ENCODE results near the gene SERGEF. TPM values are rescaled to one million over a fixed set of nuclear protein-coding genes. Genes with fewer than 3 reads are reported as not detected.

SERGEF gene
- total and polyA plus RNA-seq, 5 donors from 2014 or later: 40.4 to 81.5 (median 77.0) TPM

DNA sequence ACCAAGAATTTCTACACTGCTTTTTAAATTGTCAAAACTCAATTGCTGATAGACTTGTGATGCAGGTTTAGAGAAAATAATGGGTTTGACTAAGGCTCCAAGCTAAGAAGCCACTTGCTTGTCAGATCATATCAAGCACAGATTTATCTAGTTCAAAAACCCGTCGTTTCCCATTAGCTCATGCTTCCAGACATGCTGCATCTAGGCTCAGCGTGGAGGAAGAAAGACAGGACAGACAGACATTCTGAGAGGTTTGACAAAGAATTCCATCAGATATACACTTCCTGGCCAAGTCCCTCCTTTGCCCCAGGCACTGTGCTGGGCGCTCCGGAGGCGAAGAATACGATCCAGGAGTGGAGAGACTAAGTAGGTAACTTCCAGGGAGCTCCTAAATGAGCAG, 201.5 kb downstream of the SERGEF start:
- H3K36me3 Mint-ChIP-seq: peaks cover 37% of the 10 kb centered on the region
- DNase-seq (no peak), ATAC-seq (ENCODE audit: low read depth in 2 of 2) (no peak)
- Histone ChIP-seq H3K4me3 (ENCODE audit: low read depth, low read length) (no peak overlapping the region), H3K27ac (ENCODE audit: insufficient read depth, low read length, poor library complexity, severe bottlenecking) (no peak overlapping the region), H3K36me3 (ENCODE audit: control insufficient read depth, insufficient read depth, low read length) (no peaks in the 10 kb centered on the region), H3K27me3 (ENCODE audit: control insufficient read depth, insufficient read depth, low read length) (no peaks in the 10 kb centered on the region), H3K9me3 (ENCODE audit: control insufficient read depth in 2 of 2, low read length in 2 of 2) (no peaks in the 10 kb centered on the region), H3K4me1 (ENCODE audit: control insufficient read depth, insufficient read depth, low read length, poor library complexity, severe bottlenecking) (no peaks in the 10 kb centered on the region)
- no peak overlapping the region for H3K27ac Mint-ChIP-seq
- no peak overlapping the region for H3K4me3 Mint-ChIP-seq
- H3K9me3 Mint-ChIP-seq: no peaks in the 10 kb centered on the region
- peaks cover 0 to 5% (median 1%) of the 10 kb centered on the region in 4 donors for H3K4me1 Mint-ChIP-seq
- H3K27me3 Mint-ChIP-seq: no peaks in the 10 kb centered on the region

DNA sequence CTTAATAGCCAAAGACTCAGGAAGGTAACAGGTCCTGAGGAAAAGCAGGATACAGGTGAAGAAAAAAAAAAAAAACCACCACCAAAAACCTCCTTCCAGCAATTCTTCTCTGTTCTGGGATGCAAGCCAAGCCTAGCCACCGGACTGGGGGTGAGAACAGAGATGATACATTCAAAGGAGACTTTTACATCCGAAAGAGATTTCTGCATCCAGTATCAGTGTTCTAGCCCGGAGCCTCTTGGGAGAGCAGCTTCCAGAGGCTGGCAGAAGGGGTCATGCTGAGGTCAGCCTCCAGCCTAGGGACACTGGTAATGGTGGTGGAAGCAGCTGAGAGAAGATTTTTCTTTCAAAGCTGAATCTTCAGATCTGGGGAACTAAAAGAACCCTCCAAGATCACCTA, 202.1 kb downstream of the SERGEF start:
- Histone ChIP-seq H3K36me3 (ENCODE audit: control insufficient read depth, insufficient read depth, low read length) (no peaks in the 10 kb centered on the region), H3K27me3 (ENCODE audit: control insufficient read depth, insufficient read depth, low read length) (no peaks in the 10 kb centered on the region), H3K4me1 (ENCODE audit: control insufficient read depth, insufficient read depth, low read length, poor library complexity, severe bottlenecking) (no peaks in the 10 kb centered on the region), H3K27ac (ENCODE audit: insufficient read depth, low read length, poor library complexity, severe bottlenecking) (no peak overlapping the region), H3K4me3 (ENCODE audit: low read depth, low read length) (no peak overlapping the region), H3K9me3 (ENCODE audit: control insufficient read depth in 2 of 2, low read length in 2 of 2) (no peaks in the 10 kb centered on the region)
- no peak for DNase-seq
- H3K4me1 Mint-ChIP-seq: peaks cover 0 to 5% (median 1%) of the 10 kb centered on the region in 4 donors
- no peak overlapping the region for H3K4me3 Mint-ChIP-seq
- no peak for ATAC-seq (ENCODE audit: low read depth in 2 of 2)
- H3K27ac Mint-ChIP-seq: no peak overlapping the region
- no peaks in the 10 kb centered on the region for H3K27me3 Mint-ChIP-seq
- H3K36me3 Mint-ChIP-seq: peaks cover 35% of the 10 kb centered on the region
- H3K9me3 Mint-ChIP-seq: no peaks in the 10 kb centered on the region

DNA sequence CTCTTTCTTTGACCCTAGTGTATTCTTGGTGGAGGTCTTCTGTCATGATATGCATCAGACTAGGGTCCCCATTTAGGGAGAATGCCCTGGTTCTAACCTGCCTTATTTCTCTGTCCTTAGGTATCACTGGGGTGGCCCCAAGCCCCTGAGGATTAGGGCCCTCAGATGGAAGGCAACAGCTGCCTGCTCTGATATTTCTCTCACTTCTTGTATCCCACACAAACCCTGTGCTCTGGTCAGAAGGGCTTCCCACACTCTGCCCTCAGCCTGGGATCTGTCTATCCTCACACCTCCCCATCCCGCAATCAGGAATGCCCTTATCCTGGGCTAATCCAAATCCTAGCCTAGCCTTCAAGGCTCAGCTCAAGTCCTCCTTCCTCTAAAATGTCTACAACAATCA, 202.8 kb downstream of the SERGEF start:
- H3K27ac Mint-ChIP-seq: no peak overlapping the region
- H3K4me1 Mint-ChIP-seq: peaks cover 0 to 5% (median 1%) of the 10 kb centered on the region in 4 donors
- H3K9me3 ChIP-seq (ENCODE audit: control insufficient read depth in 2 of 2, low read length in 2 of 2): no peaks in the 10 kb centered on the region
- no peaks in the 10 kb centered on the region for H3K9me3 Mint-ChIP-seq
- H3K4me3 ChIP-seq (ENCODE audit: low read depth, low read length): no peak overlapping the region
- H3K36me3 Mint-ChIP-seq: peaks cover 35% of the 10 kb centered on the region
- no peaks in the 10 kb centered on the region for H3K36me3 ChIP-seq (ENCODE audit: control insufficient read depth, insufficient read depth, low read length)
- no peaks in the 10 kb centered on the region for H3K27me3 ChIP-seq (ENCODE audit: control insufficient read depth, insufficient read depth, low read length)
- no peak for ATAC-seq (ENCODE audit: low read depth in 2 of 2)
- no peak for DNase-seq
- H3K27me3 Mint-ChIP-seq: no peaks in the 10 kb centered on the region
- no peak overlapping the region for H3K27ac ChIP-seq (ENCODE audit: insufficient read depth, low read length, poor library complexity, severe bottlenecking)
- no peaks in the 10 kb centered on the region for H3K4me1 ChIP-seq (ENCODE audit: control insufficient read depth, insufficient read depth, low read length, poor library complexity, severe bottlenecking)
- H3K4me3 Mint-ChIP-seq: no peak overlapping the region

DNA sequence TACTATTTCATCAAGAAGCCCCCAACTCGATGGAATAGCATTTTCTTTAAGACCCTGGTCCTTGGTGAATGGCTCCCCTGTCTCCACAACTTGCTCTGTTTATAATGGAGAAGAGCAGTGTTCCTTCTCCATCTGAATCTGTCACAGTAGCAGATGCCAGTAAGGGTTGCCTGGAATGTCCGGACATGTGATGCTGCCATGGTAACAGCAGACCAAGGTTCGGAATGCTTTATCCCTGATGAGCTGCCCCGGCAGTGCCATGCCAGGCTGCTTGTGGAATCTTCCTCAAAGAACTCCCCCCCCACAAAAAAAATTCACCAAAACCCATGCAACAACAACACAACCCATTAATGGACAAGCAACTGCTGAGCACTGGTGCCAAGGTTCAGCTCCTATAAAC, 205.8 kb downstream of the SERGEF start:
- H3K9me3 Mint-ChIP-seq: no peaks in the 10 kb centered on the region
- H3K36me3 Mint-ChIP-seq: peaks cover 26% of the 10 kb centered on the region
- no peak for DNase-seq
- no peak for ATAC-seq (ENCODE audit: low read depth in 2 of 2)
- no peaks in the 10 kb centered on the region for H3K4me1 ChIP-seq (ENCODE audit: control insufficient read depth, insufficient read depth, low read length, poor library complexity, severe bottlenecking)
- H3K9me3 ChIP-seq (ENCODE audit: control insufficient read depth in 2 of 2, low read length in 2 of 2): no peaks in the 10 kb centered on the region
- no peak overlapping the region for H3K27ac Mint-ChIP-seq
- no peaks in the 10 kb centered on the region for H3K36me3 ChIP-seq (ENCODE audit: control insufficient read depth, insufficient read depth, low read length)
- H3K27me3 ChIP-seq (ENCODE audit: control insufficient read depth, insufficient read depth, low read length): no peaks in the 10 kb centered on the region
- no peak overlapping the region for H3K4me3 ChIP-seq (ENCODE audit: low read depth, low read length)
- H3K4me1 Mint-ChIP-seq: peaks cover 0 to 5% (median 2%) of the 10 kb centered on the region in 4 donors
- H3K27me3 Mint-ChIP-seq: no peaks in the 10 kb centered on the region
- H3K27ac ChIP-seq (ENCODE audit: insufficient read depth, low read length, poor library complexity, severe bottlenecking): no peak overlapping the region
- H3K4me3 Mint-ChIP-seq: no peak overlapping the region

DNA sequence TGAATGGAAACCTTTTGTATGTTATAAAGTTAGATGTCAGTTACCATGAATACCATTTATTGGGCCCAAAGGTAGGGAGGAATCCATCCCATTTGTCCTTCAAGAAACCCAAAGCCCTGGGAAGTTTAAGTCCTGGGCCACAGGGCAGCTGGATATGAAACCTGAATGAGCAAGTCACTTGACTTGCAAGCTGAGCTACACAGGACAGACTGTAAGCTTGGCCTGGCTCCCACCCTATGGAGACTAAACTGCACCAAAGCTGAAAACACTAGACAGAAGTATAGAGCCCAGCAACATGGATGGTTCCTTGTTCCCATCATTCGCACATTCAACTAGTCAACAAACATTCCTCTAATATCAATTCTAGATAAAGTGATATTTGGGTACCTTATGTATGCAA, 207.0 kb downstream of the SERGEF start:
- H3K9me3 Mint-ChIP-seq: no peaks in the 10 kb centered on the region
- H3K4me3 Mint-ChIP-seq: no peak overlapping the region
- Histone ChIP-seq H3K9me3 (ENCODE audit: control insufficient read depth in 2 of 2, low read length in 2 of 2) (no peaks in the 10 kb centered on the region), H3K27me3 (ENCODE audit: control insufficient read depth, insufficient read depth, low read length) (no peaks in the 10 kb centered on the region), H3K36me3 (ENCODE audit: control insufficient read depth, insufficient read depth, low read length) (no peaks in the 10 kb centered on the region), H3K27ac (ENCODE audit: insufficient read depth, low read length, poor library complexity, severe bottlenecking) (no peak overlapping the region), H3K4me3 (ENCODE audit: low read depth, low read length) (no peak overlapping the region), H3K4me1 (ENCODE audit: control insufficient read depth, insufficient read depth, low read length, poor library complexity, severe bottlenecking) (no peaks in the 10 kb centered on the region)
- DNase-seq (no peak), ATAC-seq (ENCODE audit: low read depth in 2 of 2) (no peak)
- H3K27ac Mint-ChIP-seq: no peak overlapping the region
- H3K36me3 Mint-ChIP-seq: peaks cover 26% of the 10 kb centered on the region
- no peaks in the 10 kb centered on the region for H3K27me3 Mint-ChIP-seq
- H3K4me1 Mint-ChIP-seq: peaks cover 0 to 5% (median 2%) of the 10 kb centered on the region in 4 donors

DNA sequence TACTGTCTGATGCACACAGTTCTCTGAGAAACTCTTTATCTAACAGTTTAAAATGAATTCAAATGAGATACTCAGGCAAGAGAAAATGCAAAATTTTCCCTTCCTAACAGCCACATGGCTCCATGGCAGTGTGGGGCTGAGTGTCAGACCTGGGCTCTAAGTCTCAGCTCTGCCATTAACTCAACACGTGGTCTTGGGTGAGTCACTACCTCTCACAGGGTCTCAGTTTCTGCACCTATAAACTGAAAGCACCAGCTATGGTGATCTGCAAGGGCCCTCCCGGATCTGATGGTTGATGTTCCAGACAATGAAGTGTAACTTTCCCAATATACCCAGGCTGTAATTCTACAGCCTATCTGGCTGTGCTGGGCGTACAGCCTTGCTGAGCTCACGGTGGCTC, 207.8 kb downstream of the SERGEF start:
- H3K27me3 Mint-ChIP-seq: no peaks in the 10 kb centered on the region
- no peaks in the 10 kb centered on the region for H3K27me3 ChIP-seq (ENCODE audit: control insufficient read depth, insufficient read depth, low read length)
- H3K4me1 Mint-ChIP-seq: peaks cover 0 to 5% (median under 1%) of the 10 kb centered on the region in 4 donors
- H3K36me3 ChIP-seq (ENCODE audit: control insufficient read depth, insufficient read depth, low read length): no peaks in the 10 kb centered on the region
- peaks cover 26% of the 10 kb centered on the region for H3K36me3 Mint-ChIP-seq
- no peak overlapping the region for H3K27ac ChIP-seq (ENCODE audit: insufficient read depth, low read length, poor library complexity, severe bottlenecking)
- H3K9me3 Mint-ChIP-seq: no peaks in the 10 kb centered on the region
- ATAC-seq (ENCODE audit: low read depth in 2 of 2): no peak
- no peak overlapping the region for H3K27ac Mint-ChIP-seq
- H3K4me1 ChIP-seq (ENCODE audit: control insufficient read depth, insufficient read depth, low read length, poor library complexity, severe bottlenecking): no peaks in the 10 kb centered on the region
- H3K4me3 Mint-ChIP-seq: no peak overlapping the region
- H3K9me3 ChIP-seq (ENCODE audit: control insufficient read depth in 2 of 2, low read length in 2 of 2): no peaks in the 10 kb centered on the region
- no peak overlapping the region for H3K4me3 ChIP-seq (ENCODE audit: low read depth, low read length)
- no peak for DNase-seq

DNA sequence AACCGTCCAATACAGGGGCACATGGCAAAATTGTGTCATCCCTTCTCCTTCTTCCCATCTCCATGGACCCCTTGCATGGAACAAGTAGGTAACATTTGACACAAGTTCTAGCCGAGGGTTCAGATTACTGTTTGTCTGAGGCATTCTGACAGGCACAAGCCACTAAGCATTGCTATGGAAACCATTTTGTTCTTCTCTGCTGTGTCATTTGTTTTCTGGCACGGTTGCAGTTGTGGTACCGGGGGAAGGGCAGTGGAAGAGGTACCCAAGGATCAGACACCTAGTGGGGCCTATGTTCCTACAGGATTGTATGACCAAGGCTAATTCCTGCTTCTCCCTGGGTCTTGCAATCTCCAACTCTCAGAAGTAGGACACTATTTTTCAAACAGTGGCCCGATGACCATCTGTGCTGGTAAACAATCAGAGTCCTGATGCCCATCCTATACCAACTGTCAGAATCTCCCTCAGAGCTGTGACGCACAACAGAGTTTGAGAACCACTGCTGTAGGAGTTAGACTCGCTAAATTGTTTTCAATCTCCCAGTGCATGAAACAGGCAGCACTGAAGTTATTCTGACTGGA, 209.0 kb downstream of the SERGEF start:
- Mint-ChIP-seq H3K27ac (no peak overlapping the region), H3K27me3 (no peaks in the 10 kb centered on the region)
- H3K4me3 ChIP-seq (ENCODE audit: low read depth, low read length): no peak overlapping the region

DNA sequence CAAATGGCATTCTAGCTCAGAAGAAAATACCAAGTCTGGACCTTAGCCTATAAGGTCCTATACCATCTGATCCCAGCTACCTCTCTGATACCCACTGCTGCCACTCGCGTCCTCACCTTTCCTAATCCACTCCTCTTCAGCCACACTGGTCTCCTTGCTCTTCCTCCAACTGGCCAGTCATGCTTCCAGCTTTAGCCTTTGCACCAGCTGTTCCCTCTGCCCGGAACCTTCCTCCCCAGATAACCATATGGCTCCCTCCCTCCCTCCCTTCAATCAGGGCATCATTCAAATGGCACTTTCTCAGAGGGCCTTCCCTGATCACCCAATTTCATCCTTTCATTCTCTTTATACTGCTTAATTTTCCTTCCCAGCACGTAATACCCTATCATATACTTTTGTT, 210.4 kb downstream of the SERGEF start:
- H3K27ac ChIP-seq (ENCODE audit: insufficient read depth, low read length, poor library complexity, severe bottlenecking): no peak overlapping the region
- no peak overlapping the region for H3K4me3 Mint-ChIP-seq
- H3K27me3 ChIP-seq (ENCODE audit: control insufficient read depth, insufficient read depth, low read length): no peaks in the 10 kb centered on the region
- H3K4me3 ChIP-seq (ENCODE audit: low read depth, low read length): no peak overlapping the region
- H3K9me3 ChIP-seq (ENCODE audit: control insufficient read depth in 2 of 2, low read length in 2 of 2): no peaks in the 10 kb centered on the region
- no peaks in the 10 kb centered on the region for H3K27me3 Mint-ChIP-seq
- peaks cover 19% of the 10 kb centered on the region for H3K36me3 Mint-ChIP-seq
- H3K4me1 Mint-ChIP-seq: peaks cover 0 to 5% (median 0%) of the 10 kb centered on the region in 4 donors
- no peaks in the 10 kb centered on the region for H3K36me3 ChIP-seq (ENCODE audit: control insufficient read depth, insufficient read depth, low read length)
- H3K4me1 ChIP-seq (ENCODE audit: control insufficient read depth, insufficient read depth, low read length, poor library complexity, severe bottlenecking): no peaks in the 10 kb centered on the region
- ATAC-seq (ENCODE audit: low read depth in 2 of 2) (no peak), DNase-seq (no peak)
- no peak overlapping the region for H3K27ac Mint-ChIP-seq
- no peaks in the 10 kb centered on the region for H3K9me3 Mint-ChIP-seq

More for the DNA sequence above, 209.0 kb downstream of the SERGEF start:
- no peak for DNase-seq
- peaks cover 24% of the 10 kb centered on the region for H3K36me3 Mint-ChIP-seq
- Histone ChIP-seq H3K4me1 (ENCODE audit: control insufficient read depth, insufficient read depth, low read length, poor library complexity, severe bottlenecking) (no peaks in the 10 kb centered on the region), H3K27ac (ENCODE audit: insufficient read depth, low read length, poor library complexity, severe bottlenecking) (no peak overlapping the region), H3K27me3 (ENCODE audit: control insufficient read depth, insufficient read depth, low read length) (no peaks in the 10 kb centered on the region), H3K36me3 (ENCODE audit: control insufficient read depth, insufficient read depth, low read length) (no peaks in the 10 kb centered on the region), H3K9me3 (ENCODE audit: control insufficient read depth in 2 of 2, low read length in 2 of 2) (no peaks in the 10 kb centered on the region)
- ATAC-seq (ENCODE audit: low read depth in 2 of 2): no peak
- peaks cover 0 to 2% (median 0%) of the 10 kb centered on the region in 4 donors for H3K4me1 Mint-ChIP-seq
- H3K9me3 Mint-ChIP-seq: no peaks in the 10 kb centered on the region
- no peak overlapping the region for H3K4me3 Mint-ChIP-seq
